ENCODE measurements around the gene DDAH1.

Gene DDAH1

GRCh38 chr1:85495556-85495955 lies 30.6 kb upstream of the DDAH1 start:
- Histone ChIP-seq H3K27ac (ENCODE audit: low read depth, low read length) (no peak overlapping the region), H3F3A (ENCODE audit: insufficient read depth) (no peaks in the 10 kb centered on the region), H3K9me2 (replicated peaks; ENCODE audit: insufficient read depth, low read length) (no peaks in the 10 kb centered on the region), H3K9me3 (ENCODE audit: insufficient read depth, low read length) (no peaks in the 10 kb centered on the region), H3K27me3 (ENCODE audit: low read length) (no peaks in the 10 kb centered on the region), H3K4me3 (ENCODE audit: insufficient read depth, low read length, poor library complexity, severe bottlenecking) (no peak overlapping the region), H2AFZ (ENCODE audit: low read depth, low read length, severe bottlenecking) (no peak overlapping the region), H3K9ac (ENCODE audit: low read length) (no peak overlapping the region), H3K79me2 (ENCODE audit: insufficient read depth, low read length) (no peaks in the 10 kb centered on the region), H3K36me3 (ENCODE audit: low read length) (no peaks in the 10 kb centered on the region), H4K20me1 (ENCODE audit: low read depth, low read length) (no peaks in the 10 kb centered on the region), H3K4me2 (ENCODE audit: low read depth, low read length, poor library complexity, severe bottlenecking) (no peak overlapping the region)
- TF ChIP-seq, protein P1, sequence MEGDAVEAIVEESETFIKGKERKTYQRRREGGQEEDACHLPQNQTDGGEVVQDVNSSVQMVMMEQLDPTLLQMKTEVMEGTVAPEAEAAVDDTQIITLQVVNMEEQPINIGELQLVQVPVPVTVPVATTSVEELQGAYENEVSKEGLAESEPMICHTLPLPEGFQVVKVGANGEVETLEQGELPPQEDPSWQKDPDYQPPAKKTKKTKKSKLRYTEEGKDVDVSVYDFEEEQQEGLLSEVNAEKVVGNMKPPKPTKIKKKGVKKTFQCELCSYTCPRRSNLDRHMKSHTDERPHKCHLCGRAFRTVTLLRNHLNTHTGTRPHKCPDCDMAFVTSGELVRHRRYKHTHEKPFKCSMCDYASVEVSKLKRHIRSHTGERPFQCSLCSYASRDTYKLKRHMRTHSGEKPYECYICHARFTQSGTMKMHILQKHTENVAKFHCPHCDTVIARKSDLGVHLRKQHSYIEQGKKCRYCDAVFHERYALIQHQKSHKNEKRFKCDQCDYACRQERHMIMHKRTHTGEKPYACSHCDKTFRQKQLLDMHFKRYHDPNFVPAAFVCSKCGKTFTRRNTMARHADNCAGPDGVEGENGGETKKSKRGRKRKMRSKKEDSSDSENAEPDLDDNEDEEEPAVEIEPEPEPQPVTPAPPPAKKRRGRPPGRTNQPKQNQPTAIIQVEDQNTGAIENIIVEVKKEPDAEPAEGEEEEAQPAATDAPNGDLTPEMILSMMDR (IDR thresholded peaks at IDR 0.05; ENCODE audit: insufficient read depth, low read length, poor library complexity, severe bottlenecking): no peak
- TF ChIP-seq EZH2phosphoT487 (conservative IDR thresholded peaks at IDR 0.05; ENCODE audit: low read length): no peak

DNA sequence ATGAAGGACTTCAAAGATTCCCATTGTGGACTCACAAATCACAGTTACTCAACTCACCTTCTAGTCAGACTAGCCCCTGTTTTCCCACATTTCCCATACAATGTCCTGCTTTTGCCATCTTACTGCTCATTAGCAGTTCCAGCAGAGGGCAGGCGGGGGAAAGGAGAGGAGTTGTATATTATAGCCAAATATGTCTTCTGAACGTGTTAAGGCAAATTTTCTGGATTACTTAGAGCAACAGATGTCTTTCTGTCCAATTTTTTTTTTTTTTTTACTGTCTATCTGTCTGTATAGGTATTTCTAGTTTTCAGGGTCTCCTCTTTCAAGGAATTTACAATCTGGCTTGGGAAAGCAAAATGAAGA lies 29.9 kb upstream of the DDAH1 start:
- H3K9ac ChIP-seq (ENCODE audit: low read length): no peak overlapping the region
- TF ChIP-seq, protein P1 (IDR thresholded peaks at IDR 0.05; ENCODE audit: insufficient read depth, low read length, poor library complexity, severe bottlenecking): no peak
- TF ChIP-seq EZH2phosphoT487 (conservative IDR thresholded peaks at IDR 0.05; ENCODE audit: low read length): no peak
- H3K9me2 ChIP-seq (replicated peaks; ENCODE audit: insufficient read depth, low read length): no peaks in the 10 kb centered on the region
- no peak overlapping the region for H3K4me2 ChIP-seq (ENCODE audit: low read depth, low read length, poor library complexity, severe bottlenecking)
- no peak overlapping the region for H3K4me3 ChIP-seq (ENCODE audit: insufficient read depth, low read length, poor library complexity, severe bottlenecking)
- no peaks in the 10 kb centered on the region for H3K27me3 ChIP-seq (ENCODE audit: low read length)
- H2AFZ ChIP-seq (ENCODE audit: low read depth, low read length, severe bottlenecking): no peak overlapping the region
- H3K27ac ChIP-seq (ENCODE audit: low read depth, low read length): no peak overlapping the region
- no peaks in the 10 kb centered on the region for H3K9me3 ChIP-seq (ENCODE audit: insufficient read depth, low read length)
- H3F3A ChIP-seq (ENCODE audit: insufficient read depth): no peaks in the 10 kb centered on the region
- no peaks in the 10 kb centered on the region for H3K36me3 ChIP-seq (ENCODE audit: low read length)
- H3K79me2 ChIP-seq (ENCODE audit: insufficient read depth, low read length): no peaks in the 10 kb centered on the region
- H4K20me1 ChIP-seq (ENCODE audit: low read depth, low read length): no peaks in the 10 kb centered on the region

DNA sequence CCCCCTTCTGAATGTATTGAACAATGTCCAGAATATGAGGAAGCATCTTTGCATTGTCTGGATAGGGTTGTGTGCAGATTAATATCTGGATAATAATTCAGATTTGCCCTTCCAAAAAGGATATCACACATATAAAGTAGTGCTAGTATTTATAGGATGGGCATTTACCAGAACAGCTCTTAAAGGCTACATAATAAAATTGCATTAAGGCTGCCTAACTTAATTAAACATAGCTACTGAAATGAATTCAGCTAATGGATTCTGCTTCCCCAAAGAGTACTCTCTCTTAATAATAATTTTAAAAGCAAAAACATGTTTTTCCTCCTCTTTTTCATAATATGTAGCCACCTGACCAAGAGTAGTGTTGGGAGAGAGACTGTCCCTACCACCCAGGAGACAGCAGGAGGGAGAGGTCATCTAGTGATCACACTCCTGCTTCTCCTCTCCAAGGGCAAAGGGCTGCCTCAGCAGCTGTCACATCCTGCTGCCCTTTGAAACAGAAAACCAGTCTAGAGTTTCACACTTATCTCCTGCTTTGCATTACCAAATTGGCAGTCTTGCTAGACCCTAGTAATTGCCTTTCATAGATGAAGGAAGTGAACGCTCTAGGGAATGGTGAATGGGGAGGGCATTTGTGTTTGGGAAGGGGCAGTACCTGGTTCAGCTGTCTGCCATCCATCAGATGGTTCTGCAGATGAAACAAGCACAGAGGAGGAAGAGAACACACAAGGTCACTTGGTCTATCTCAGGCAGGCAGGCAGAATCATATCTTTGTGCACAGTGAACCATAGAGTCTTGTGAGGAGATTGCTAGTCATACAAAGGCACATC lies 29.3 kb upstream of the DDAH1 start:
- Histone ChIP-seq H3K79me2 (ENCODE audit: insufficient read depth, low read length) (no peaks in the 10 kb centered on the region), H3K4me2 (ENCODE audit: low read depth, low read length, poor library complexity, severe bottlenecking) (no peak overlapping the region), H3K27ac (ENCODE audit: low read depth, low read length) (no peak overlapping the region)

More for the DNA sequence above, 29.3 kb upstream of the DDAH1 start:
- H3K9me3 ChIP-seq (ENCODE audit: insufficient read depth, low read length): no peaks in the 10 kb centered on the region
- no peak for TF ChIP-seq EZH2phosphoT487 (conservative IDR thresholded peaks at IDR 0.05; ENCODE audit: low read length)
- TF ChIP-seq, protein P1 (IDR thresholded peaks at IDR 0.05; ENCODE audit: insufficient read depth, low read length, poor library complexity, severe bottlenecking): no peak
- H3K9ac ChIP-seq (ENCODE audit: low read length): no peak overlapping the region
- no peak overlapping the region for H2AFZ ChIP-seq (ENCODE audit: low read depth, low read length, severe bottlenecking)
- no peak overlapping the region for H3K4me3 ChIP-seq (ENCODE audit: insufficient read depth, low read length, poor library complexity, severe bottlenecking)
- H3F3A ChIP-seq (ENCODE audit: insufficient read depth): no peaks in the 10 kb centered on the region
- no peaks in the 10 kb centered on the region for H3K27me3 ChIP-seq (ENCODE audit: low read length)
- H3K36me3 ChIP-seq (ENCODE audit: low read length): no peaks in the 10 kb centered on the region
- H4K20me1 ChIP-seq (ENCODE audit: low read depth, low read length): no peaks in the 10 kb centered on the region
- H3K9me2 ChIP-seq (replicated peaks; ENCODE audit: insufficient read depth, low read length): no peaks in the 10 kb centered on the region

Measured in SU-DHL-6 (cell line).